Activated T-cell treated with anti-CD3 and anti-CD28 coated beads for 1 hour (primary cell): ENCODE data around the gene CNNM2.
A peak's percentile ranks its signal among the peaks of the same experiment; 100 is the strongest.
"Not testable (repeated sequence)": the region's sequence is repeated elsewhere in the genome, so short reads cannot be mapped to it uniquely, and the experiment has no call there.

ENCODE experiments used
- DNase-seq: peaks from one replicate; pipeline ENCODE4 v3.0.0-alpha.2; 2020; ENCODE audit warnings: low read depth

The CNNM2 gene

DNA sequence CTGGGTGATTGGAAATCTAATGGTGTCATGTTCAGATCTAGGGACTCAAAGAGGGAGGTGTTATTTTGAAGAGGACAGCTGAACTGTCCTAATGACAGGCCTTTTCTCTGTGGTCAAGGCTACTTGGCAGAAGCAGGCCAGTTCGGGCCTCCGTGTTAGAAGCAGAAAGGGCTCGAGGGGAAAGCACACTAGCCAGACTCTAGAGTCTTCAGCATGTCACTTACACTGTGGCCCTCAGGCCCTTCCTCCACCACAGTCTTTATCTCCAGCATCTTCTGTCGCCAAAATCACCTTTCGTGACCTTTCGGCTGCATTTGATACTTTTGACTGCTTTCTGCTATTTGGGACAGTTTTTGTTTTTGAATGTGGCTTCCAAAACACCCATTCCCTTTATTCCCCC, 123.3 kb downstream of the CNNM2 start:
- DNase-seq: no peak

DNA sequence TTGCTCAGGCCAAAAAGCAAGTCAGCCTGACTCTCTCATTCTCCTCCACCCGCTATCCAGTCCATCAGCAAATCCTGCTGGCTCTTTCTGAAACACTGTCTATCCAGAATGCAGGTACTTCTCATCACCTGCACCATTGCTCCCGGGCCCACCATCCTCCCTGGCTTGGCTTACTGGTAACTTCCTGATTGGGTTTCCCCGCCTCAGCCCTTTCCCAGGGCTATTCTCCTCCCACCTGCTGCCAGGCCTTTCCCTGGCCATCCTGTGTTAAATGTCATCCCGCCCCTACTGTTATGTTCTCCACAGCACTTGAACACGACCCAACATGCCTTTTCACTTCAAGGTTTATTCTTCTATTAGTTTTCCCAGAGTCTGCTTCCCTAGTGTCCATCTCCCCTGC, 124.0 kb downstream of the CNNM2 start:
- DNase-seq: no peak

DNA sequence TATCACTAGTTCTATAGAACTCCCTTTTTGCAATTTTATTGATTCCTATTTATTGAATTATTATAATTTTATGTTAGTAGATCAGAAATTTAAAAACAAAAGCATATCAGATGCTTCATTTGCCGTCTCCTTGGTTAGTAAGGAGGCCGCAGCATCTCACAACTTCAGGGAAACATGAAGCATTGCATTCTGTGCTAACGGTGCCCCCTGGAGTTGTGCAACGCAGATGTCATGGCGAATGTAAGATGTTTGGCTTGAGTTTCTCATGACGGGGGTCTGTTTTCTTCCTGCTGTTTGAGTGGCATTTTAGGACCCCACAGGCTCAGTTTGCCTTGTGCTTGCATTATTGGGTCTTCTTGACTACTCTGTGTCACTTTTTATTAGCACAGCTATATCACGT, 124.8 kb downstream of the CNNM2 start:
- DNase-seq: no peak

DNA sequence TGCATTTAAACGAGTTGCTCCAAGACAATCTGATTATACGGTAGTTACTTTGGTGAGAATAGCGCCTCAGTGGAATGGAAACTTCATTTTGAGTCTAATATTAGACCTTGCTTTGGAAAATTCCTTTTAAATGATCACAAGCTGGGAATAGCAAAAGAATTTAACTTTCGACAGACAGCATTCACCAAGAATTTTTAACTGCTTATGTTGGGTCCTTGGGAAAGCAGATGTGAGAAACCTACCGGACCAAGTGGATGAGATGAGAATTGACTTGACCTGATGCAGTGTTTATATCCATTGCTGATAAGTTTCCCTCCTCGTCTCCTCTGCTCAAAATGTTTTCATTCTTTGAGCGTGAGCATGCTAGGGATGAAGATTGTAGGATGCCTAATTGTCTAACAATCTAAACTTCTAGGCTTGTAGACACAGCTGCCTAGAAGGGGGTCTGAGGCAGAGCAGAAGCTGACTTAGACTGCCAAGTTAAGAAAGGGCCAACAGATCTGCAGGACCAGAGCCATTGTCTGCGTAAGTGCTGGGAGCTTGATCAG, 126.9 kb downstream of the CNNM2 start:
- no peak for DNase-seq

DNA sequence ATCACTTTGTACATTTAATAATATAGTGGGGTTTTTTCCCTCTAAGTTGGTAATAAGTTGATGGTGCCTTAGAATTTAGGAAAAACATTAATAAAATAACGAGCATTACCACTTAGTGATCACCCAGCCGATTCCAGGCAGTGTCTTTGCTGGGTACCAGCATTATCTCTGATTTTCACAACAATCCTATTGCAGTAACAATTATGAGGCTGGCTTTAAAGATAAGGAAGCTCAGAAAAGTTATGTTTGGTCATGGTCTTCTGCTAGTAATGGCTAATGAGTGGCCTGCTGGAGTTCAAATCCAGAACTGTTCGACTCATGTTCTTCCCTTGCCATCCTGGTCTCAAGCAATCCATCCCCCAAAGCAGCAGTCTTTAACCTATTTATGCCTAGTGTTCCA, 127.9 kb downstream of the CNNM2 start:
- DNase-seq: no peak

DNA sequence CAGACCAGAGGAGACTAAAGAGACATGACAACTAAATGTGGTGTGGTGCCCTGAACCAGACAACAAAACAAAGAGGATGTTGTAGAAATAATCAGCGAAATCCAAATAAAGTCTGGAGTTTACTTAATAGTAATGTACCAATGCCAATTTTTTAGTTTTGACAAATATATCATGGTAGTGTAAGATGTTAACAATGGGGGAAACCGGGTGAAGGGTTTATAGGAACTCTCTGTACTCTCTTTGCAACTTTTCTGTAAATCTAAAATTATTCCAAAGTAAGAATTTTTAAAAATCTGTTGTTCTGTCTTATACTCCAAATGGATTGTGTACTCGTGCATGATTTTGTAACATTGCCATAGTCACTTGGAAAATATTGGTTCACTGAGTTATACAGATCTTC, 129.3 kb downstream of the CNNM2 start:
- no peak for DNase-seq

DNA sequence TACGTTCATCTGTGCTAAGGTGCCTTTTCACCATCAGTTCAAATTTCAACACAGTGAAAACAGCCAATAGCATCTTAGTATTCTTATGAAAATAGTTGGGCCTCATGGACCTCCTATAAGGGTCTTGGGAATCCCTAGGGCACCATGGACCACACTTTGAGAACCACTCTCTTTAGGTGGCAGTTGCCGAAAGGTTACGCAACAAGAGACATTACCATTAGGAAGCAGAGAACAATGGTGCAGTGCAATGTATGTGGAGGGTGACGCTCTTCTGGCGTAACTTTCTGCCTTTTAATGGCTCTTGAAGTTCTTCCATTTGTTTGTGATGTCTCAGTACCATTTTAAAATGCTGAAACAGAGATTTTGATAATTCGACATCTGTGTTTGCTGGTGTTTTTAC, 131.1 kb downstream of the CNNM2 start:
- no peak for DNase-seq

DNA sequence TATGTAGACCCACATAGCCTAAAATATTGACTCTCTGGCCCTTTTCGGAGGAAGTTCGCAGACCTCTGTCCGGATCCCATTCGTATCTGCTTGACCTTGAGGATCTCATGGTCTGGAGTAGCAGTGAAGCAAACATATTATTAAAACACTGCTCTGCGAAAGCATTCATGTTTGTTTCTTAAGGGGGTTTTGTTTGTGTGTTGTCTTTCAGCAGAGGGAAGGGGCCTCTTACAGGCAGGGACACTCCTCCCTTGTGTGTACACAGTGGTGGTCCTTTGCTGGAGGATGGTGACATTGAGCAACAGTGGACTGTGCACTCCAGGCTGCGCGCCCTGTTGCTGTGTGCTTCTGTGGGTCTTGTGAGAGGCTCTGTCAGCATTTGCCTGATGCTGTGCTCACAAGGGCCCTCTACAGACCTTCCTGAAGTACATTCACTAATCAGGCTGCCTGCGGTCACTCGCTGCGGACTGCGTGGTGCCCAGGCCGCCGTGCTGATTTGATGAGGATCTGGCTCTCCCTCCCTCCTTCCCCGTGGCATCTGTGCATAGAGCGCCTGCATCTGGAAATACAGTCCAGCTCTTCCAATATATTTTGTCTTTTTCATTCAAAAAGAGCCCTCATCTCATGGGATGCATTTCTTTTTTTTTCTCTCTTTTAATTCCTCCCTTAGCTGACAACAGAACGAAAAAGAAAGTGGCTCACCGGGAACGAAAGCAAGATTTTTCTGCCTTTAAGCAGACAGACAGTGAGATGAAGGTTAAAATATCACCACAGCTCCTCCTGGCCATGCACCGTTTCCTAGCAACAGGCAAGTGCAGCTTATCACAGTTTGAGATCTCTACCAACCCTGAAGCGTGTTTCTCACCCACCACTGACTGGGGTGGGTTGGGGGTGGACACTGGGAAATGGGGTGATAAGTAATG, 135.8 kb downstream of the CNNM2 start:
- no peak for DNase-seq

DNA sequence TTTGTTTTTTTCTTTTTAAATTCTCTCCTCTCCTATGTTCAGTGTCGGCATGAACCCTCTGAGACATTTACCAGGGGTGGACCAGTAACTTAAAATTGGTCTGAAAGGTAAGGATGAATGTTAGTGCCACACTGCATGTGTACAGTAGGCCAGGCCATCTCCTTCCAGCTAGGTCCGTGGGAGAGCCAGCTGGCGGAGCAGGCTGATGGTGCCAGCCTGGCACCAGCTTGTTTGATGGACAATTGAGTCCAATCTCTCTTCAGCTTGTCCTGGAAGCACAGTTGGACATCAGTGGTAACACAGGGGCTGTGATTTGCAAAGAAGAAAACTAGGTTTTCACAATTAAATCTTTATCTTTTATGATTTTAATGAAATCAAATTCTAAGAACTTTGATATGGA, 136.5 kb downstream of the CNNM2 start:
- DNase-seq: no peak

DNA sequence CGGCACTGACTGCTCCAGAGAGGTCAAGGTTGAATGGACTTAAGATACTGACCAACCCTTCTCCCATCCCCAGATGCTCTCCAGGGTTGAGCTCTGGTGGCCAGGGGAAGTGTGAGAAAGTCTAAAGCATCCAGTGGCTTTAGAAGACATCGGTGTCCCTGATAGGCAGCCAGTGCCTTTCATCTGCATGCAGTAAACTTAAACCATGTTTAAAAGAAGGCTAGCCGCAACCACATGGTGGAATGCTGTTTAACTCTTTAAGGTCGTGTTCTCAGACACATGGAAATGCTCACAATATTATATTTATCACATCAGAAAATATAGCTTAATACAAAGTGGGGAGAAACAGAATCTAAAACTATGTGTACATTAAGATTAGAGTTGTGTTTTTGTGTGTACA, 137.0 kb downstream of the CNNM2 start:
- no peak for DNase-seq

DNA sequence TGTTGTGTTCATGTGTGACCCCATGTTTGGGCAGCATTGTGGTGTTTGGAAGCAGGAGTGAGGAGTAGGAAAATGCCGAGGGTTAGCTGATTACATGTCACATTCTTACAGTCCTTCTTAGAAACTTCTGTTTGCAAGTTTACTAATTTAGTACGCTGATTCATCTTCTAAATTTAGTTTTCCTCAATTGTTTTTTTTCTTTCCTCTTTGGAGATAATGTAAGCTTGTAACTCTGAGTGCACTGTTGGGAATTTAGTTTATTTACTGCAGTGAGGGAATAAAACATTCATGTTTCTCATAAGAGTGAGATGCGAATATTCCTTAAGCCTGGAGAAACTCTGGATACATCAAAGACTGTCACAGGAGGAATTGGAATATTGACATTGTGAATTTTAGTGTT, 139.9 kb downstream of the CNNM2 start:
- DNase-seq: no peak

DNA sequence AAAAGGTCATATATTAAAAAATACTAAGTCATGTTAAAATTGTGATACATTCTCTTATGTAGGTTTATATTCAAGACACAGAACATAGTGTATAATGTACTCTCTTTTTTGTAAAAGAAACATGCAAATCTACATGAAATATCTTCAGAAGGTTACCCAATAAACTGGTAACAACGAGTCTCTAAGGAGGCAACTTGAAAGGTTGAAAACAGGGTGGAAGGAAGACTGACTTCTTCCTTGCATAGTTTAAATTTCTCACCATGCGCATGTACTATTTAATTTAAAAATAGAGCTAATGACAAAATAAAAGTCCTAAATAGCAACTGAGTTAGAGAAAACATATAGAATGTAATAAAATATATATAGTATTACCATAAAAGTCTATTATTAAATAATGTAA, 142.5 kb downstream of the CNNM2 start:
- no peak for DNase-seq

DNA sequence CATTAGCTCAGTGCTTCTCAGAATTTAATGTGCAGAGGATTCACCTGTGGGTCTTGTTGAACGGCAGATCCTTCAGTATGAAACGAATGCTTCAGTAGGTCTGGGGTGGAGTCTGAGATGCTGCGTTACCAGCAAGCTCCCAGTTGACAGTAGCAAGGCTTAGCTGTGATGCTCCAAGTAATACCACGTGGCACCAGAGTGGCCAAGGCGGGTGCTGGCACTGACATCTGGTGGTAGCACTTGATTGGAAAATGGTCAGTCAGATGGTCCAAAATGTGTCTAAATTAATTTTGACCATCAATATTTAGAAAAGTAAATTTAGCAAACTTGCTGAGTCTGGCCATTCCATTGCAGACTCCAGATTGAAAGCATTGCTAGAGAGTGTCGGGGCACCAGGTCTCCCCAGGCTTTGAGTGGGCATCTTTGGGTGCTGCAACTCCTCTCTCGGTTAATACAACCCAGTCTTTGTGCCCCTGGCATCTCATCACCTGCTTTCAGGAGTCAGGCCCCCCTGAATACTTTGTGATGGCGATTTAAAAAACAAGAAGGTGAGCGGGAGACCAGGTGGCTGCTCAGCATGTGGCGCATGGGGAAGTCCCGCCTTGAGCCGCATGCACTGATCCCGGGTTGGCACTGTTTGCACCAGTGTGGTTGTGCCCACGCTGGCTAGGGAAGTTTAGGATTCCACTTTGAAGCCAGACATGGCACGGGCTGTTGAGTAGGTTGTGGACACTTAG, 144.9 kb downstream of the CNNM2 start:
- DNase-seq: no peak

DNA sequence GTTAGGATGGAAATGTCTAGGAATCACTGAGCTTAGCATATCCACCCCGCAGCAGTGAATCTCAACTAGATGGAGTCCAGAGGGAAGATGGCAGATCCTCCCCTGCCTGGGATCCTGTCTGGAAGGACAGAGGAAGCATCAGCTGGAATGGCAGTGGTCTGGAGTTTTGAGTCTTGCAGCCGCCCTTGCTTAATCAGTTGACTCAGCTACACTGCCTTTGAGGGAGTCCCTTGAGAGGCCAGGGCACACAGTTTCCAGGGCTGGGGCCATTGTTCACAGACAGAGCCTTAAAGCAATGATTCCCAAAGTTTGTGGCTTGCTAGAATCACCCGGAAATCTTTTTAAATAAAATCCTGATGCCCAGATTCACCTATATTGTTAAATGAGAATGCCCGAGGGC, 146.9 kb downstream of the CNNM2 start:
- DNase-seq: no peak

DNA sequence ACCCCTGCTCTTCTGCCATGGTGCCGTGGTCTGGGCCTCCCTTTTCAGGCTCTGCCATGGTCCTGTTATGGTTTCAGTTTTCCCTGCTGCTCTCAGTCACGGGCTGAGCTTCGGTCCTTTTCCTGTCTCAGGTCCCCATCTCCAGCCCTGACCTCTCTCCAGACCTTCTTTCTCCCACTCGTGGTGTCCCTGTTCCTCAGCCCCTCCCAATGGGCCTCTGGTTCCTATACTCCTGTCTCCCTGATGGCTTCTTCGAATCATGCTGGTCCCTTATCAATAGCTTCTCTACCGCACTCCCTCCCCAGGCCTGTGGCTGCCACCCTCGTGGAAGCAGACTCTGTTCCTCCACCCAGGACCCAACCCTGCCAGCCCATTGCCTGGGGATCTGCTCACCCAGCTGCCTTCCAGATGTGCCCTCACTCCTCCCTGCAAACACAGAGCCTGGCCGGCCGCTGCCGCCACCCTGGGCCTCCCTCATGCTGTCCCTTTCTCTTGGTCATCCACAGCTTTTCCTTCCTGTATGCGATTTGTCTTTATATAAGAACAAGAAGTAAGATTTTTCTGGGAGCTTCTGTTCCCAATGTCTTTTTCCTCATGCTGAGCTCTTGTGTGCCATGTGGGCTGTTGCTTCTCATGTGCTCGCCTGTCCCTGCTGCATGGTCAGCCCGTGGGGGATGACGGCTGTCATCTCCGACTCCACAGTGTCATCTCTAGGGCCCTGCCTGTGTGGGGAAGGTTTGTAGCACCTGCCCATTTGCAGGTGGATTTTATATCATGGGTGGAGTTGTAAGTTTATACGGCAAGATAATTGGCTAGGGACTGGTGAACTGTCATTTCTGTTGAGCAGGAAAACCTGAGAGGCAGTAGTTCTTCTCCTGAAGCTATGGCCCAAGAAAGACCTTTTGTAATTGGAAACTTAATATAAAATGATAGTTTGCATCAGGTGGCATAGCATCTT, 148.3 kb downstream of the CNNM2 start:
- DNase-seq: no peak

DNA sequence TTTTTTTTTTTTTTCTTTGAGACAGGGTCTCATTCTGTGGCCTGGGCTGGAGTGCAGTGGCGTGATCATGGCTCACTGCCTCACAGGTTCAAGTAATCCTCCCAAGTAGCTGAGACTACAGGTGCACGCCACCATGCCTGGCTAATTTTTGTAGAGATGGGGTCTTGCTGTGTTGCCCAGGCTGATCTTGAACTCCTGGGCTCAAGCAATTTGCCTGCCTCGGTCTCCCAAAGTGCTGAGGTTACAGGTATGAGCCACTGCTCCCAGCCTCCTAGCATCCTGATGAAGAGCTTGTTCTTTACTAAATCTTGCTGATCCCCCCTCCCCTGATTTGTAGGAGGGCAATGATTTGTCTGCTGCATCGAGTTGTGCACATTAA, 149.0 kb downstream of the CNNM2 start:
- not testable (repeated sequence) for DNase-seq

DNA sequence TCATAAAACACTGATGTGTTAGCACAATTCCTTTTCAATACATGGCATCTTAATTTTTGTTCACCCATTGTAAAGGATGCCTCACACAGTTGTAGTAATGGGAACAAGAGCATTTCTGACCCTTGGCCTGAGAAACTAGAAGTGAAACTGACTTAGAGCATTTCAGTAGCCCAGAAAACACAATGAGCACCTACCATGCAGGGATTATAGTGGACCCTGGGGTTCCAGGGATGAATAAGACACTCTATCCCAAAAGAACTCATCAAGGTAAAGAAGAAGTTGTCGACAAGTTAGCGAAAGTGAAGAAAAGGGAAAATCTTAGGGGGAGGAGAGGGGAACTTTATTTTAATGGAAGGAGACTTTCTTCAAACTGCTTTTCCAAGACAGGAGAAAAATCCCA, 149.4 kb downstream of the CNNM2 start:
- no peak for DNase-seq

DNA sequence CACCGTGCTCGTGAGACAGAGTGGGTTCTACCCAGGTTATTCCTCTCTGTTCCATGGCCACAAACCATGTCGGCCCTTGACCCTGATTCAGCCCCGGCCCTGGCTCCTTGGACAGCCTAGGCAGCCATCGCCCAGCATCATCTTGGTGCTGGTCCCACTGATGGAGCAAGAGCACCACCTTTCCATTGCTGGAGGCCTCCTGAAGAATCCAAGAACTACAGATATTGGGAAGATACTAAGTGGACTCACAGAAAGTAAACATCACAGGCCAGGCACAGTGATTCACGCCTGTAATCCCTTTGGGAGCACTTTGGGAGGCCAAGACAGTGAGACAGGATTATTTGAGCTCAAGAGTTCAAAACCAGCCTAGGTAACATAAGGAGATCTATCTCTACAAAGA, 149.9 kb downstream of the CNNM2 start:
- DNase-seq: no peak

DNA sequence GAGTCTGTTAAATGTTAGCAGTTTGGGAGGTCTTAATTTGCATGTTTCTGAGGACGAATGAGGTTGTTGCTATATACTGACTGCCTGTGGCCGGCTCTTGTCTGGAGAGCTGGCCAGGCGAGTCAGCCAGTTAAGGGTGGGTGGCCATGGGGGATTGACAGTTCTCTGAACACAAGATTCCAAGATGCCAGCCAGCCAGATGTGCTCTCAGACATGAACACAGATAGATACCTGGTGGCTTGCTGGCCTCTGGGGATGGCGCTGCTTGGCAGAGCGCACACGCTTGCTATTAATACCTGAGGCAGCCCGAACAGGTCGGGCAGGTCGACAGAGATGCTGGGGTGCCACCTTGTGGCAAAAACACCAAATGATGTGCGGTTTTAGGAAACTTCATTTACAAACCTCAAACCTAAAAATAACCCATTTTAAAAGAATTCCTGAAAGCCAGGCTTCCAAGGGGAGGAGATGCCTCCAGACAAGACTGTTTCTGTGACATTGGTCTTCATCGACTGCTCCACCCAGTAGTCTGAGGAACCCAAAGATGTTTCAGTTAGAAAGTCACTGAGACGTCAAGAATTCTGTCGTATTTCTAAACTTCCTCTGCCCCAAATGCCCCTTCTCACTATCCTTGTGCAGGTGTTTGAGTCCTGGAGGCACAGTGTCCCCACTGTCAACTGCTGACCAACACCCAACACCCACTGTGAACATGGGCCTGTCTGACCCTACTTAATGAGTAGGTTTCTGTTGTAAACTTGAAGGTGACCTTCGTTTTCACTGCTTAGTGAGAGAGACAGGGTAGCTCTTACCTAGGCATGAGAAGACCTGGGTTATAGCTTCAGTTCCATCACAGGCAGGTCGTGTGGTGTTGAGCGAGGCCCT, 151.6 kb downstream of the CNNM2 start:
- DNase-seq: peak; percentile 58

DNA sequence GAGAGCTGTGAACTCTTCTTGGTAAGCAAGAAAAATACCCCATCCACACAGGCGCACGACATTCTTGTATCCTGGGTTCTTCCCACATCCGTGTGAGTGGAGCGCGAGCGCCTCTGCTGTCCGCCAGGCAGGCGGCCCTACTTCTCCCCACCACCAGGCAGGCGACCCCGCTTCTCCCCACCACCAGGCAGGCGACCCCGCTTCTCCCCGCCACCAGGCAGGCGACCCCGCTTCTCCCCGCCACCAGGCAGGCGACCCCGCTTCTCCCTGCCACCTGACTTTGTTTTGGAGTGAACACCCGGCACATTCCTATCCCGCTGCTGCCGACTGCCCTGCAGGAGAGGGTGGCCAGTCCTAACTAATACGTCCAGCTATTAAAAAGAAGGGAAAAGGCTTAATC, 154.2 kb downstream of the CNNM2 start:
- DNase-seq: no peak

DNA sequence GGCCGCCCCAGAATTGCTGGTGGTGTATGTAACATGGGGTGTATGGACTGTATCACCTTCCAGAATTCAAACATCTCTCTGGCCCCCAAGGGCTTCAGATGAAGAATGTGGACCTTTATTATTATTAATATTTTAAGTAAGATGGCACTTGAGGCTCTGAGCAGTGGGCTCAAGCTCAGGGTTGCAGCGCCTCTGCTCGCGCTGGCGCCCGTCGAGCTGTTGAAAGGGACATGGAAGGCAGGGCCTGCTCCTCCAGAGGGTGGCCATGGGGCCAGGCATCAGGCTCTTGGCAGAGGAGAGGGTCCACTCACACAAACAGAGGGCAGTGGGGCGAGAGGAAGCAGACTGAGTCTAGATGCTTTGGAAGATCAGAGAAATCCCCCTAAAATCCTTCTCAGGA, 154.8 kb downstream of the CNNM2 start:
- no peak for DNase-seq
